NK-92 (cell line): ENCODE measurements around the gene NHERF2.
"Not testable (repeated sequence)": the region's sequence is repeated elsewhere in the genome, so short reads cannot be mapped to it uniquely, and the experiment has no call there.

Experiments
- DNase-seq: peaks from one replicate; lab custom pipeline; 2025; ENCODE audit not compliant: unreplicated experiment; lab: John Stamatoyannopoulos, UW

The NHERF2 gene

DNA sequence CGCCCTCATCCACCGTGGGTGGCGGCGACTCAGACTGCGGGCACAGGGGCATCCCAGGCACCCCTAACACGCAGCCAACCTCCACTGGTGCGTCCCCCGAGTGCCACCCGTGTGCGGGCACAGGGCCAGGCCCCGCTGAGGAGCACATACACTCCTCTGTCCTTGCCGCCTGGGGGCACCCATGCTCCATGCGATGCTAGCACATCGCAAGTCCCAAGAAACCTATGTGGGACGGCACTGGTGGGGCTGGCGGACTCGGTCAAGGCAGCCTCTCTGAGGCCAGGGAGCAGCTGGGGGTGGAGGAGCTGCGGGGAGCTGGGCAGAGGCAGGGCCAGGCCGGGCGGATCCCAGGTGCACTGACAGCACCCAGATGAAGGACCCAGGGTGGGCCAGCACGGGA is 21.1 kb upstream of the NHERF2 start:
- DNase-seq, result no peak

DNA sequence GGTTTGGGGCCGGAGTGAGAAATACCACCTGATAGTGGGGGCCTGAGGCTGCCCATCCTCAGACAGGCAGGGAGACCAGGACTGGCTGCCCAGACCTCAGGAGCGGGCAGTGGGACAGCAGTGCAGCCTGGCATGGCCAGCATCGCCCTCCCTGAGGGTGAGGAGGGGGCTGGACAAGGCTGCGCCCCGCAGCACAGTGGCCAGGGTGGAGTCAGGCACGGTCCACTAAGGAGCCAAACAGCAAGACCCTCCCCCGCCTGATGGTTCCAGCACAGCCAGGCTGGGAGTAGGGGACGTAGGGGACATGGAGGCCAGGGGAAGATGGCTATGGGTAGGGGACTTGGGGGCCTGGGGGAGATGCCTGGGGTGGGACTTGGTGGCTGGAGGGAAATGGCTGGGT is 20.4 kb upstream of the NHERF2 start:
- no peak for DNase-seq

DNA sequence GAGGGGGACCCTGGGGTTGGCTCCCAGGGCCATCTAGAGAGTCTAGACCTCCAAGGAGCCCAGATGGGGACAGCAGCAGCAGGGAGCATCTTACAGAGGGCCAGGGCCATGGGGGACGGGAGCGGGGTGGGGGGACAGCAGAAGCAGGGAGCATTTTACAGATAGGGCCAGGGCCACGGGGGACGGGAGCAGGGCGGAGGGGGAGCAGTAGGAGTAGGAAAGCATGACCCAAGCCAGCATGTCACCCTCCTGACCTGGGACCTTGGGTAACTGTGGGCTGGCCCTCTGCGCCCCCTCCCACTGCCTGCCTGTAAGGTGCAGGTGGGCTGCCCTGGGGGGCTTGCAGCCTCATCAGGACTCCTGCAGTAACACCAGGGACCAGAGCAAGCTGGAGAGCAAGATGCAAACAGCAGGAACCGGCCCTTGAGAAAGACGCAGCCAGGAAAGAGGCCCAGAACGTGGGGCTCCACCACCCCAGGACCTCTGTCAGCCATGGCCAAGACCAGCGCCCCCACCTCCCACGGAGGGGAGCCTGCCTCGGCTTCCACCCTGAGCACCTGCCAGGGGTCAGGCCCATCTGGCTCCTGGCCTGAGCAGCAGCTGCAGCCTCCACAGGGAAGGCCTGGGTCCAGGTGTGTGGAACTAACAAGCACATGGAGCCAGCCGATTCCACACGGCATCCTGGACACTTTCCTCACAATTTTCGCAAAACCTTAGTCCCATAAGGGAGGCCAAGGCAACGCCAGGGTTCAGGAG is 19.4 kb upstream of the NHERF2 start:
- no peak for DNase-seq

DNA sequence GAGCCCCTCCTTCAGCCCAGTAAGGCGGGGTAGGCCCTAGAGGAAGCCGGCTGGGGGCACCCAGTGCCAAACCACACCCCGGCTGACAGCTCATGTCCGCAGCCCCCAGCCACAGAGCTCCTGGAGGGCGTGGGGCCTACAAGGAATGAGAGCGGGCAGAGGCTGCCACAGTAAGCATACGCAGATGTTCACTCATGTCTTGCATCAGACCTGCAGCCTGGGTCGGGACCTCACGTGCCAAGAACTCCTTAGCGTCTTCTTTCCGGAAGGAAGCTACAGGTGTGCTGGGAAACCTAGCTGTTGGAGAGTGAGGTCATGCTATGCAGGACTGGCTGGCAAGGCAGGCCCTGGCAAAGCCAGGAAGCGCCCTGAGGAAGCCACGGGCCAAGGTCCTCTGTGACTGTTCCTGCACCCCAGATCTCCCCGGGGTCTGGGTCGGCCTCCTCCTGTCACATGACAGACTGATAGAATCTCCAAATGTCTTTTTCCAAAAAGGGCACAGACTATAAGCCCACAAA is 18.6 kb upstream of the NHERF2 start:
- DNase-seq, result no peak

DNA sequence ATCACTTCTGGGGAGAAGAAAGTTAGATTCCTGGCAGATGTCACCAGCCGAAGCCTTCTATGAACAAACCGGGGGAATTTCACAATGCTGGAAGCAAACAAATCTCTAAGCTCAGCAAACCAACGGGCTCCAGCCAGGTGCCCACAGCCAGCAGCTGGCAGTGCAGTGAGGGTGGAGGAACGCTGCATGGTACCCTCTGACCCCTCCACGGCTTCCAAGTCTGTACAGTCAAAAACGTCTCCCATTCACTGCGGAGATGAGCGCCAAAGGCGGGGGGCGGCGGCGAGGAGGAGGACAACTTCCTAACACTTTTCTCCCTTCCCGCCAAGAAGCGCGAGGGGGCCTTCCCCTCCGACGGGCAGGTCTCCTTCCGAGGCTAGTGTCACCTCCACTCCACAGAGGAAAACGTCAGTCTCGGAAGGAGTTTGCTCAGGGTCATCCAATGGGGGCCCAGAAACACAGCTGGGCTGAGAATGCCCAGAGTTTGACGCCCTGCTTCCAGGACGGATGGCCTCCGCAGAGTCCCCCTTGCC is 18.0 kb upstream of the NHERF2 start:
- no peak for DNase-seq

DNA sequence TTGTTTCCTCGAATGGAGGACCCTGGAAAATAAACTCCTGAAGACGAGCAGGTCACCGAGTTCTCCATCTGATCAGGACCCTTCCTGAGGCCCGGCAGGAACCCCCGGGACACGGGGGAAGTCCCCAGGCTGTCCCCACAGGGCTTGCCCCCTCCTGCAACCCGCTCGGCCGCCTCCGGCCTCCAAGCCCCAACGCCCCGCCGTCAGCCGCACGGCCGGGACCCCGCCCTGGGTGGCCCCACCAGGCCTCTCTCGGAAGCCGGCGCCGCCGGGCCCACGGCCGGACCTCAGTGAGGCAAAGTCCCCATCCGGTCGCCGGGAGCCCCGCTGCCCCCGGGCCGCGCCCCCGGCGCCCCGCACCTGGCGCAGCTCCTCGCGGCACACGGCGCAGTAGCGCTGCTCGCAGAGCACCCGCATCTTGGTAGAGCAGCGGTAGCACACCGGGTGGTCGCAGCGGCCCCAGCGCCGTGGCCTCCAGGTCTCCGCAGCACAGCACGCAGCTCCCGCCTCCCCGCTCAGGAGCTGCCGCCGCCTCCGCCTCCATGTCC is 17.5 kb upstream of the NHERF2 start:
- no peak for DNase-seq

DNA sequence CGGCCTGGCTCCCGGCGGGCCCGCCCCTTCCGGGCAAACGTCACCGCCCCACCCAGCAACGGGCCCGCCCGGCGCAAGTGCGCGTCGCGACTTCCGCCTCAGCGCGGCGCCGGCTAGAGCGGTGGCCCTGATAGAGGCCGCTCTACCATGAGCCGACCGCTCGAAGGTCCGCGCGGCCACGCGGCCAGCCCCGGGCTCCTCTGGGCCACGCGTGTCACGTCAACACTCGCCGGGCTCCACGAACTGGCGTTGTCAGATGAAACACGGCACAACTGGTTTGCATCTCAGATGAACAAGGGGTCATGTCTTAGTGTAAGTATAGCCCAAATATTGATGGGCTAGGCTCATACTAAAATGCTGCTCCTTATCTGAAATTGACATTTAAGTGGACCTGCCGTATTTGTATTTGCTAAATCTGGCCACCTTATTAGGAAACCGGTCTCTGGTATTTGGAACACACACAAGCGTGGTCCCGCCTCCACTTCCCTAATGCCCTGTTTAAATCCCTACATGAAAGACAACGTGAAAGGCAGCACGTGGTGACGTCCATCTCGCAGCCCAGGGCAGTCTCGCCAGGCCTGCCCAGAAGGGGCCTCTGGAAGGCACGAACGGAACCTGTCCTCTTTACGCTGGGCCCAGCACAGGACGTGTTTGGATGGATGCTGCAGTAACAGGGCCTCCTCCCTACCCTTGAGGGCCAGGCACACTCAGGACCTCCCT is 16.8 kb upstream of the NHERF2 start, which contains the start of gene ZNF598:
Gene ZNF598, minus strand, starts transcription at position 31 of the 720 bp plus-strand sequence.
- DNase-seq, result no peak

DNA sequence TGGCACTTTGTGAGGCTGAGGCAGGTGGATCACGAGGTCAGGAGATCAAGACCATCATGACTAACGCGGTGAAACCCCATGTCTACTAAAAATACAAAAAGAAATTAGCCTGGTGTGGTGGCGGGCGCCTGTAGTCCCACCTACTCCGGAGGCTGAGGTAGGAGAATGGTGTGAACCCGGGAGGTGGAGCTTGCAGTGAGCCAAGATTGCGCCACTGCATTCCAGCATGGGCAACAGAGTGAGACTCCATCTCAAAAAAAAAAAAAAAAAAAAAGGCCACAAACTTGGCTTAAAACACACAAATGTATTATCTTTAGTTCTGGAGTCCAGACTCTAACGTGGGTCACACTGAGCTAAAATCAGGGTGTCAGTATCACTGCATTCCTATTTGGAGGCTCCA is 15.0 kb upstream of the NHERF2 start:
- DNase-seq, result not testable (repeated sequence)

DNA sequence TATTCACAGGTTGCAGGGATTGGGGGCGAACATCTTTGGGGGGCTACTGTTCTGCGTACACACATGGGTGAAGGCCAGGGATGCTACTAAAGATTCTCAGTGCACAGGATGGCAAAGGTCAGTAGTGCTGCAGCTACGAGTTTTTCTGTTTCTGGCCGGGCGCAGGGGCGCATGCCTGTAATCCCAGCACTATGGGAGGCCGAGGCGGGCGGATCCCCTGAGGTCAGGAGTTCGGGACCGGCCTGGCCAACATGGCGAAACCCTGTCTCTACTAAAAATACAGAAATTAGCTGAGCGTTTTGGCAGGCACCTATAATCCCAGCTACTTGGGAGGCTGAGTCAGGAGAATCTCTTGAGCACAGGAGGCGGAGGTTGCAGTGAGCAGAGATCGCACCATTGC is 13.2 kb upstream of the NHERF2 start:
- DNase-seq, result no peak

DNA sequence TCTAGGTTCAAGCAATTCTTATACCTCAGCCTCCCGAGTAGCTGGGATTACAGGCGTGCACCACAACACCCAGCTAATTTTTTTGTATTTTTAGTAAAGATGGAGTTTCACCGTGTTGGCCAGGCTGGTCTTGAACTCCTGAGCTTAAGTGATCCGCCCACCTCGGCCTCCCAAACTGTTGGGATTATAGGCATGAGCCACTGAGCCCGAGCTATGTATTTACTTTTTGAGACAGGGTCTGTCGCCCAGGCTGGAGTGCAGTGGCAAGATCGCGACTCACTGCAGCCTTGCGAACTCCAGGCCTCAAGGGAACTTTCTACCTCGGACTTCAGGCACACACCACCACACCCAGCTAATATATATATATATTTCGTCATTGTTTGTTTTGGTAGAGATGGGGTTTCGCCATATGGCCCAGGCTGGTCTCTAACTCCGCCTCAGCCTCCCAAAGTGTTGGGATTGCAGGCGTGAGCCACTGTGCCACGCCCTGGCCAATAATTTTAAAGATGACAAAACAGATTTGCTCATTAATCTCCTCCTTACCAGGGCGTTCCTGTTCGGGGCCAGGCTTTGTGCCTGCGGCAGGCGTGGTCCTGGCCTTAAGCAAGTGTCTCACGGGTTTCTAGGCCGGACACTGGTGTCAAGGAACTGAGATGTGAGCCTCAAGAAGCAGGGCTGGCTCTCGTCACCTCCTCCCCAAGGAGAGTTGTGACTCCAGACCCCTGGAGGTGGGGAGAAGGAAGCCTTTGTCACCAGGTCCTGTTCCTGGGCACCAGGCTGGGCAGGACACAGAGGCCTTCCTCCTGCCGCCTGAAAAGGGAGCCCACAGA is 11.4 kb upstream of the NHERF2 start:
- no peak for DNase-seq

DNA sequence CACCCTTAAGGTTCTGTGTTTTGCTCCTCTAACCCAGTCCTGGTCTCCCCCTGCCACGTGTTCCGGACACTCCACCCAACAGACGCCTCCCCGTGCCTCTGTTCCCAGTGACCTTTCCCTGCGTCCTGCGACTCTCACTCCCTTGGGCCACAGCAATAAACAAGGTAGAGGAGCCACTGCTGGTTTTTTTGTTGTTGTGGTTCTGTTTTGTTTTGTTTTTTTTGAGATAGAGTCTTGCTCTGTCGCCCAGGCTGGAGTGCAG is 10.8 kb upstream of the NHERF2 start:
- DNase-seq, result no peak

DNA sequence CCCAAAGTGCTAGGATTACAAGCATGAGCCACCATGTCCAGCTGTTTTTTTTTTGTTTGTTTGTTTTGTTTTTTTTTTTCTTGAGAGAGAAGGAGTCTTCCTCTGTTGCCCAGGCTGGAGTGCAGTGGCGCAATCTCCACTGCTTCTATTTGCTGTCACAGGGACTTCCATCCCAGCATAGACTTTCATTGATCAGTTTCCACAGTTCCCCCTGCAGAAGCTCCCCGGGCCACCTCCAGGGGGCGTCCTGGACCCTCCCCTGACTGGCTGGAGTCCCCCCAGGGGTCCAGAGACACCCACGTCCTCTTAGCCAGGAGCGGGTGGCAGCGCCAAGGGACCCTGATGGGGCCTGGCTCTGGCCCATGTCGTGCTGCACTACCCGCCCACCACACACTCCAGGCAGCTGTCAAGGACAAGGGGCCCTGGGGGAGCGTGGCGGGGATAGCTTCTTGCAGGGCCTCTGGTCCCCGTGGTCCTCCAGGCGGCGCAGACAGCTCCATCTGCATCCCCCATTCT is 10.2 kb upstream of the NHERF2 start:
- no peak for DNase-seq

DNA sequence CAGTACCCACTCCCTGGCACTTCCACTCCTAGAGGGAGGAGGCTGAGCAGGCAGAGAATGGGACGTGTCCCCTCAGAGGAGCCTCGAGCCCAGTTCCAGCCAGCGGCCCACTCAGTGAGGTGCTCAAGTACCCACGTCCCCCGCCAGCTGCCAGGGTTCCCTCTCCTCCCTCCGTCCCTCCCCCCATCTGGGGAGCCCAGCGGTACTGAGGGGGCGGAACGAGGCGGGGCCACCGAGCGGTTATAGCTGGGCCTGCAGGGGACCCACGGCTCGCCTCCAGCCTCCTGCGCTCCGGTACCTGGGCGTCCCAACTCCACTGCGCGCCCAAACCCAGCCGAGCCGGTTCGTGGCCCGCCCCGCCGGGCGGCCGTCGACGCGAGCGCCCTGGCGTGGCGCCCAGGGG is 7.2 kb upstream of the NHERF2 start, which contains the start of gene NPW:
Gene NPW, plus strand, starts transcription at position 268 of the 403 bp plus-strand sequence.
- DNase-seq, result no peak

DNA sequence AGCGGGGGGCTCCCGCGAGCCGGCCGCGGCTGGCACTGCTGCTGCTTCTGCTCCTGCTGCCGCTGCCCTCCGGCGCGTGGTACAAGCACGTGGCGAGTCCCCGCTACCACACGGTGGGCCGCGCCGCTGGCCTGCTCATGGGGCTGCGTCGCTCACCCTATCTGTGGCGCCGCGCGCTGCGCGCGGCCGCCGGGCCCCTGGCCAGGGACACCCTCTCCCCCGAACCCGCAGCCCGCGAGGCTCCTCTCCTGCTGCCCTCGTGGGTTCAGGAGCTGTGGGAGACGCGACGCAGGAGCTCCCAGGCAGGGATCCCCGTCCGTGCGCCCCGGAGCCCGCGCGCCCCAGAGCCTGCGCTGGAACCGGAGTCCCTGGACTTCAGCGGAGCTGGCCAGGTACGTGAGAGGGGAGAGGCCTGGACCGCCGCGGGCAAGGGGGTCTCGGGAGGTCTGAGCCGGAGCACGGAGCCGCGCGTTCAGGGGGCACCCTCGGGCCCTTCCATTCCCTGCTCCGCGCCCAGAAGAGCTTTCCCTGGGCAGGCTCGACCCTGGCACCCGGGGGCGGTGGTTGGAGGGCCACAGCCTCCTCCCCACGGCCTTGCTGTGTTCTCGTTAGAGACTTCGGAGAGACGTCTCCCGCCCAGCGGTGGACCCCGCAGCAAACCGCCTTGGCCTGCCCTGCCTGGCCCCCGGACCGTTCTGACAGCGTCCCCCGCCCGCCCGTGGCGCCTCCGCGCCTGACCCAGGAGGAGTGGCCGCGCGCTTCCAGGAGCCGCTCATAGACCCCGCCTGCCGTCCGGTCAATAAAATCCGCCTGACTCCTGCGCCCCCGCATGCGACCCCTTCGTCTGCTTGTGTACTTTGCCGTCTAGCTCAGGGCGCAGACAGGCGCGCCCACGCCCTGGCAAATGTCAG is 6.5 kb upstream of the NHERF2 start:
- DNase-seq, result no peak

DNA sequence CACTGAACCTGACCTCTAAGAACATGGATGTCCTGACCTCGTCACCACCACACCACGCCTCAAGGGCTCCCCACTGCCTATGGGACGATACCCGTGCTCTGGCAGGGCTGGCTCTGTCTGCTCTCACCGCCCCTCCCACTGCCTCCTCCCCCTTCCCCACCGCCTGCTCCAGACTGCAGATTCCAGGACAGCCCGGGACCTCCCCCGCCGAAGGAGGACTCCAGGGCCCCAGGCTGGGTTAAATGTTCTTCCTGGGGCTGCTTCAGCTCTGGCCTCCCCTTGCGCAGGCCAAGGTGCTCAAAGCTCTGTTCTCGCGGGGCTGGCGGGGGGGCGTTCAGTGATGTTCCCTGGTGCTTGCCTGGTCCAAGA is 4.0 kb upstream of the NHERF2 start:
- no peak for DNase-seq

DNA sequence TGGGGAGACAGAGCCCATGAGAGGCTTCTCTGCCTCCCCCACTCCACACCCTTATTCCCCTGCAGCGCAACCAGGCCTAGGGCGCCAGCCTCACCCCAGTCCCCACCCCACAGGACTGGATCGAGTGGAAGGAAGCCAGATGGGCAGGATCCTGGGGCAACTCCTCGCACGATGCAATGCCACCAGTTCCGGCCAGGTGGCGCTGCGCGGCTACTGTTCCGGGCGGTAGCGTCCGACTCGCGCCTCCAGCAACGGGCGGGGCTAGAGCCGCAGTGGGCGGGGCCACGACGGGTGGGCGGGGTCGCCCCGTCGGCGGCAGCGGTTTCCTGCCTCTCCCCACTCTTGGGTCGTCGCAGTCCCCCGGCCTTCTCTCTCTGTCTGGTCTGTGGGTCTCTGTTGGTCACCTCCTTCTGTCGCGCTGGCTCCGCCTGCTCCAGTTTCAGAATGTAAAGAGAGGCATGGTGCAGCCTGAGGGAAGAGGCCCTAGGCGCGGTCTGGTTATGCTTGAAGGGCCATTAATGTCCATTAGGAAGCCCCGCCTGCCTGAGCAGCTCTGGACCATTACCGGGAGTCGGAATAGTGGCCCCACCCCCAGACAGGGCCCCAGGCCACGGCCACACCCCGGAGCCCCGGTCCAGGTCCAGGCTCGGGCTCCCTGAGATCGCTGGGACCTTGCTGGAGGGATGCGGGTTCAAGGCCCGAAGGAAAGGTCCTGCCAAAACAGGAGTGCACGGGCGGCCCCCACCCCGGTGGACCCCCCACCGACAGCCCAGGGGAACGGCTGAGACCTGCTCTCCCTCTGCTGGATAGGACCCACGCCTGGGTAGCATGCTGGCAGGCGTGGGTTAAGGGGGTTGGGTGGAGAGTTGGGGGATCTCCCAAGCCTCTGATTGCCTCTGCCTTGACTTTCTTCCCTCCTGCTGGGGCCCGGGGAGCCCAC is 3.3 kb upstream of the NHERF2 start:
- DNase-seq, result peak; percentile 61

DNA sequence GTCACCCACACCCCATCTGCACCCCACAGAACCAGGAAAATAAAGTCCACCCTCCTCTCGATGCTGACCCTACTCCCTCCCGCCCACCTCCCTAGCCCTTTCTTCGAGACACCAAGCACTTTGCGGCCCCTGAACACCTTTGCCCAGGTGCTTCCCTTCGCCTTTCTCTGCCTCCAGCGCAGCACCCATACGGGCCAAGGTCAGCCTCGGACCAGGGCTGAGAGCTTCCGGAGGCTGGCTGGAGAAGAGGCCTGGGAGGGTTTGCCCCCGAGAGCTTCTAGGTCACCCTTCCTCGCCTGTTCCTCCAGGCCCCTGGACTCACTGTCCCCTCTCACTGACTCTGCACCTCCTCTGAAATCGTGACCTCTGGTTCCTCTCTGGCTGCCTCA is 2.7 kb upstream of the NHERF2 start:
- no peak for DNase-seq

DNA sequence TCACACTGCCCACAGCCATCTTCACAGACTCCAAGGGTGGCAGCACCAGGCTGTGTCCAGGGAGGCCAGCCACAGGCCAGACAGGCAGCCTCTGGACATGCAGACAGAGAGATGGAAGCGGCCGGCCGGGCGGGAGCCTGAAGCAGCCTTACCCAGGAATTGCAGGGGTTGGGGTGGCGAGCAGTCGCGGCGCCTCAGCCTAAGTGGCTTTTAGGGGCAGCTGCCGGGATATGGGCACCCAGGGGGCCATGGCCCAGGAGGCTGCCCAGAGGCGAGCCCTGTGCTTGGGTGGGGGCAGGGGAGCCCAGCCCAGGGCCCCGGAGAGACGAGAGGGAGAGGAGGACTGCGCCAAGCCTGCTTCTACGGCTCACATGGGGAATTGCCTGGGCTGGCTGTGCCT is 1.5 kb upstream of the NHERF2 start:
- no peak for DNase-seq
